Esophagus squamous epithelium (tissue), 4 donors: ENCODE data around the gene ZDHHC14.

Experiments used
- POLR2A ChIP-seq, 4 donors: fragments of 450-650 bp; IDR thresholded peaks; one replicate each; pipeline ENCODE4 v1.6.1; 2017; ENCODE audit warnings: antibody characterized with exemption in 4 of 4, mild to moderate bottlenecking in 4 of 4, moderate library complexity in 3 of 4
- TF ChIP-seq, protein P1 (sequence below), 6 experiments: fragments of 450-650 bp in 4 of 6; fragments of 200-600 bp in 2 of 6; sonication (generic) in 2 of 6; IDR thresholded peaks; one replicate each; pipeline ENCODE4 v1.5.1; 2016 to 2019; ENCODE audit warnings: antibody characterized with exemption in 6 of 6, mild to moderate bottlenecking in 4 of 6, moderate library complexity in 4 of 6

DNA sequence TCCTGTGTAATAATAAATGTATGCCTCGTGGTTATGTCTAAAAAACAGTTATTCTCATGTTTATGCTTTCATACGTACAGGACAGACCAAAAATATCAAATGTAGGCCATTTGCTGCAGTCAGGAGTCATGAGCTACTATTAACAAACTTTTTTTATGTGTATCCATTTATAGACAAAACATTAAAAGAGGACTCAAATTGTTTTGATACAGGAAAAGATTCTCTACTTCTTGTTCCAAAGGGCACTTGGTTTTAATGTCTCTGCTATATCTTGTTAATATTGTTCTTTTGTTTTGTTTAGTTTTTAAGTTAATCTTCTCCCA, 155.2 kb downstream of the ZDHHC14 start:
- TF ChIP-seq POLR2A (IDR thresholded peaks at IDR 0.05) = no peak
- TF ChIP-seq, protein P1, sequence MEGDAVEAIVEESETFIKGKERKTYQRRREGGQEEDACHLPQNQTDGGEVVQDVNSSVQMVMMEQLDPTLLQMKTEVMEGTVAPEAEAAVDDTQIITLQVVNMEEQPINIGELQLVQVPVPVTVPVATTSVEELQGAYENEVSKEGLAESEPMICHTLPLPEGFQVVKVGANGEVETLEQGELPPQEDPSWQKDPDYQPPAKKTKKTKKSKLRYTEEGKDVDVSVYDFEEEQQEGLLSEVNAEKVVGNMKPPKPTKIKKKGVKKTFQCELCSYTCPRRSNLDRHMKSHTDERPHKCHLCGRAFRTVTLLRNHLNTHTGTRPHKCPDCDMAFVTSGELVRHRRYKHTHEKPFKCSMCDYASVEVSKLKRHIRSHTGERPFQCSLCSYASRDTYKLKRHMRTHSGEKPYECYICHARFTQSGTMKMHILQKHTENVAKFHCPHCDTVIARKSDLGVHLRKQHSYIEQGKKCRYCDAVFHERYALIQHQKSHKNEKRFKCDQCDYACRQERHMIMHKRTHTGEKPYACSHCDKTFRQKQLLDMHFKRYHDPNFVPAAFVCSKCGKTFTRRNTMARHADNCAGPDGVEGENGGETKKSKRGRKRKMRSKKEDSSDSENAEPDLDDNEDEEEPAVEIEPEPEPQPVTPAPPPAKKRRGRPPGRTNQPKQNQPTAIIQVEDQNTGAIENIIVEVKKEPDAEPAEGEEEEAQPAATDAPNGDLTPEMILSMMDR (IDR thresholded peaks at IDR 0.05) = no peak
